ENCODE measurements around the gene TBC1D16.

The TBC1D16 gene

GRCh38 chr17:79944821-79945391 is 90.8 kb downstream of the TBC1D16 start:
- Histone ChIP-seq H3K27me3 (ENCODE audit: insufficient read depth, low read depth) (no peaks in the 10 kb centered on the region), H3K79me2 (ENCODE audit: insufficient read depth, low read depth) (no peaks in the 10 kb centered on the region), H3K4me2 (no peak overlapping the region), H2AFZ (ENCODE audit: low read depth) (no peak overlapping the region), H4K20me1 (ENCODE audit: insufficient read depth) (no peaks in the 10 kb centered on the region), H3K4me1 (ENCODE audit: low read depth, poor library complexity, severe bottlenecking) (no peaks in the 10 kb centered on the region), H3K36me3 (ENCODE audit: insufficient read depth) (no peaks in the 10 kb centered on the region), H3K9ac (no peak overlapping the region), H3K27ac (no peak overlapping the region), H3K4me3 (IDR thresholded peaks at IDR 0.05; ENCODE audit: insufficient read depth, low read depth, low read length) (no peak overlapping the region)
- TF ChIP-seq CTCF (conservative IDR thresholded peaks at IDR 0.05; ENCODE audit: low read depth, low read length): no peak

DNA sequence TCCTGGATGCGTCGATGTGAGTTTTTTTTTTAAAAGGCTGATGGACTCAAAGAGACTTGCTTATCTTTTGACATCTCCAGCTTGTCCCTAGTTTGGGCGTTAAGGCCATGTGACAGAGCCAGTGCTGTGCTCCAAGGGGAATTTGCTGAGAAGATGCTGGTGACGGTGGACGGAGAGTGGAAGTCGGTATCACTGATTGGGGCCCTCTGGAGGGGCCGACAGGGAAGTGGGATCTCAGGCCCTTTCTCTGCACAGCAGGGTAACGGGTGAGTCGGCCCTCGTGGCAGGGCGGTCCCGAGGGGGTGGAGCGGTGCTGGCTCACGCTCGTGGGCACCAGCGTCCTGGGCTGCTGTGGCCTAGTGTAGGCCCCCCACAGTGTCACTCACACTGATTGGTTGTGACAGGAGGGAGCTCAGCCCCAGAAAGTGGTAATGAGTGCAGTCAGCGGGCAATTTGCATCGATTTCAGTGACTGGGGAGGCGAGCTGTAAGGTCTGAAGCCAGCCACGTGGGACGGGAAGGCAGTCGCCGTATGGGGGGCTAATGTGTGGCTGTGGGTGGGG is 91.3 kb downstream of the TBC1D16 start:
- H4K20me1 ChIP-seq (ENCODE audit: insufficient read depth): no peaks in the 10 kb centered on the region
- H3K4me1 ChIP-seq (ENCODE audit: low read depth, poor library complexity, severe bottlenecking): no peaks in the 10 kb centered on the region
- no peaks in the 10 kb centered on the region; the same call in 1 of the 2 replicates for H3K27me3 ChIP-seq (ENCODE audit: insufficient read depth, low read depth)
- no peak overlapping the region for H2AFZ ChIP-seq (ENCODE audit: low read depth)
- no peak overlapping the region for H3K27ac ChIP-seq
- H3K79me2 ChIP-seq (ENCODE audit: insufficient read depth, low read depth): no peaks in the 10 kb centered on the region
- no peak overlapping the region for H3K4me2 ChIP-seq
- no peak overlapping the region for H3K4me3 ChIP-seq (IDR thresholded peaks at IDR 0.05; ENCODE audit: insufficient read depth, low read depth, low read length)
- H3K36me3 ChIP-seq (ENCODE audit: insufficient read depth): no peaks in the 10 kb centered on the region
- TF ChIP-seq CTCF (conservative IDR thresholded peaks at IDR 0.05; ENCODE audit: low read depth, low read length): no peak
- no peak overlapping the region for H3K9ac ChIP-seq

- H3K4me2 ChIP-seq: no peak overlapping the region
- H3K4me1 ChIP-seq (ENCODE audit: low read depth, poor library complexity, severe bottlenecking): no peaks in the 10 kb centered on the region
- no peaks in the 10 kb centered on the region for H3K36me3 ChIP-seq (ENCODE audit: insufficient read depth)
These were observed 92.1 kb downstream of the TBC1D16 start for GRCh38 chr17:79943347-79944241.

More at GRCh38 chr17:79943347-79944241, 92.1 kb downstream of the TBC1D16 start:
- H3K79me2 ChIP-seq (ENCODE audit: insufficient read depth, low read depth): no peaks in the 10 kb centered on the region
- H3K27ac ChIP-seq: no peak overlapping the region
- no peak overlapping the region for H3K4me3 ChIP-seq (IDR thresholded peaks at IDR 0.05; ENCODE audit: insufficient read depth, low read depth, low read length)
- no peak overlapping the region for H2AFZ ChIP-seq (ENCODE audit: low read depth)
- H3K27me3 ChIP-seq (ENCODE audit: insufficient read depth, low read depth): no peaks in the 10 kb centered on the region; the same call in 1 of the 2 replicates
- TF ChIP-seq CTCF (conservative IDR thresholded peaks at IDR 0.05; ENCODE audit: low read depth, low read length): no peak
- no peaks in the 10 kb centered on the region for H4K20me1 ChIP-seq (ENCODE audit: insufficient read depth)
- no peak overlapping the region for H3K9ac ChIP-seq

Measured in KMS-11 (cell line).